Mesendoderm (in vitro differentiated cells): ENCODE measurements around the gene JAG2.

Source experiments
- DNase-seq: peaks from one replicate; pipeline ENCODE4 v3.0.0; 2013
- H2AK5ac ChIP-seq: 2 replicates; pipeline ENCODE4 v1.6.1; 2013; ENCODE audit warnings: low read length, inconsistent platforms
- H2BK120ac ChIP-seq: 2 replicates; pipeline ENCODE4 v1.6.1; 2013; ENCODE audit warnings: low read depth, mild to moderate bottlenecking, low read length, moderate library complexity, mixed read lengths
- H2BK15ac ChIP-seq: replicated peaks from 2 replicates; pipeline ENCODE4 v1.6.1; 2013; ENCODE audit warnings: low read depth, mild to moderate bottlenecking, moderate library complexity
- H2BK5ac ChIP-seq: 2 replicates; pipeline ENCODE4 v1.6.1; 2013; ENCODE audit warnings: low read length, inconsistent platforms
- H3K18ac ChIP-seq: 2 replicates; pipeline ENCODE4 v1.6.1; 2013; ENCODE audit warnings: mild to moderate bottlenecking, low read length, mixed read lengths
- H3K23ac ChIP-seq: one replicate; pipeline ENCODE4 v1.6.1; 2013; ENCODE audit warnings: low read length
- H3K27ac ChIP-seq: 2 replicates; pipeline ENCODE4 v1.5.1; 2013; ENCODE audit warnings: low read depth, mild to moderate bottlenecking, inconsistent platforms, low read length, moderate library complexity
- H3K27me3 ChIP-seq: 2 replicates; pipeline ENCODE4 v1.6.1; 2013; ENCODE audit warnings: low read length, control low read depth, mild to moderate bottlenecking, inconsistent platforms; ENCODE audit not compliant: insufficient read depth, poor library complexity
- H3K36me3 ChIP-seq: 2 replicates; pipeline ENCODE4 v1.6.1; 2013; ENCODE audit warnings: low read length, inconsistent platforms; ENCODE audit not compliant: control insufficient read depth, insufficient read depth
- H3K4ac ChIP-seq: one replicate; pipeline ENCODE4 v1.6.1; 2013; ENCODE audit warnings: low read depth, mild to moderate bottlenecking, low read length, moderate library complexity
- H3K4me1 ChIP-seq: 2 replicates; pipeline ENCODE4 v1.6.1; 2013; ENCODE audit warnings: low read depth, low read length, inconsistent platforms; ENCODE audit not compliant: control insufficient read depth
- H3K4me2 ChIP-seq: 2 replicates; pipeline ENCODE4 v1.6.1; 2013; ENCODE audit warnings: low read length
- H3K4me3 ChIP-seq: 2 replicates; pipeline ENCODE4 v1.5.1; 2013; ENCODE audit warnings: mild to moderate bottlenecking, low read length
- H3K56ac ChIP-seq: one replicate; pipeline ENCODE4 v1.6.1; 2013; ENCODE audit warnings: low read length
- H3K79me1 ChIP-seq: 2 replicates; pipeline ENCODE4 v1.6.1; 2013; ENCODE audit warnings: low read length, inconsistent platforms
- H3K79me2 ChIP-seq: 2 replicates; pipeline ENCODE4 v1.6.1; 2013; ENCODE audit warnings: mild to moderate bottlenecking, low read length; ENCODE audit not compliant: control insufficient read depth, insufficient read depth
- H3K9ac ChIP-seq: 2 replicates; pipeline ENCODE4 v1.6.1; 2013; ENCODE audit warnings: low read length, inconsistent platforms
- H4K5ac ChIP-seq: one replicate; pipeline ENCODE4 v1.6.1; 2013; ENCODE audit warnings: low read length
- H4K8ac ChIP-seq: one replicate; pipeline ENCODE4 v1.6.1; 2013; ENCODE audit warnings: low read depth, mild to moderate bottlenecking, control low read depth, low read length, moderate library complexity
- WGBS: extraction: QIAGEN DNeasy Blood & Tissue Kit; methylation state at CpG from one replicate; pipeline ENCODE4 v1.1.7; 2013; ENCODE audit warnings: low lambda C conversion rate, missing lambda C conversion rate; ENCODE audit not compliant: insufficient coverage; ENCODE audit errors: extremely low coverage; 5-methylcytosine and 5-hydroxymethylcytosine counted together

Gene JAG2

GRCh38 chr14:105149146-105149781 is 19.3 kb downstream of the JAG2 start:
- Histone ChIP-seq H3K18ac (no peak overlapping the region), H3K79me2 (no peaks in the 10 kb centered on the region), H3K4ac (no peak overlapping the region), H2AK5ac (no peak overlapping the region), H3K36me3 (no peaks in the 10 kb centered on the region), H3K27ac (no peak overlapping the region), H3K4me1 (no peaks in the 10 kb centered on the region), H3K9ac (no peak overlapping the region), H2BK15ac (no peak overlapping the region), H4K8ac (no peak overlapping the region), H3K23ac (no peak overlapping the region), H3K79me1 (no peaks in the 10 kb centered on the region), H3K4me3 (no peak overlapping the region), H2BK5ac (no peak overlapping the region), H3K27me3 (no peaks in the 10 kb centered on the region), H2BK120ac (no peak overlapping the region), H3K4me2 (no peak overlapping the region), H4K5ac (no peak overlapping the region), H3K56ac (no peak overlapping the region)
- WGBS = no CpG with 5 or more reads among the region's 18 CpGs
- DNase-seq = no peak

GRCh38 chr14:105148604-105149145 is 19.9 kb downstream of the JAG2 start:
- no peak overlapping the region for H3K27ac ChIP-seq
- no peak overlapping the region for H3K4me2 ChIP-seq
- H3K56ac ChIP-seq = no peak overlapping the region
- no peaks in the 10 kb centered on the region for H3K27me3 ChIP-seq
- H3K79me1 ChIP-seq = no peaks in the 10 kb centered on the region
- H2AK5ac ChIP-seq = no peak overlapping the region
- H3K4ac ChIP-seq = no peak overlapping the region
- no peak overlapping the region for H3K9ac ChIP-seq
- WGBS = no CpG with 5 or more reads among the region's 27 CpGs
- no peak overlapping the region for H4K8ac ChIP-seq
- H3K23ac ChIP-seq = no peak overlapping the region
- no peak overlapping the region for H2BK120ac ChIP-seq
- no peak overlapping the region for H3K18ac ChIP-seq
- no peaks in the 10 kb centered on the region for H3K36me3 ChIP-seq
- H4K5ac ChIP-seq = no peak overlapping the region
- H2BK15ac ChIP-seq = no peak overlapping the region
- H3K4me3 ChIP-seq = no peak overlapping the region
- H3K4me1 ChIP-seq = no peaks in the 10 kb centered on the region
- no peak for DNase-seq
- no peaks in the 10 kb centered on the region for H3K79me2 ChIP-seq
- H2BK5ac ChIP-seq = no peak overlapping the region

GRCh38 chr14:105147671-105148603 is 20.6 kb downstream of the JAG2 start:
- H3K79me2 ChIP-seq = no peaks in the 10 kb centered on the region
- no peaks in the 10 kb centered on the region for H3K36me3 ChIP-seq
- H4K8ac ChIP-seq = no peak overlapping the region
- no CpG with 5 or more reads among the region's 62 CpGs for WGBS
- no peaks in the 10 kb centered on the region for H3K4me1 ChIP-seq
- H3K9ac ChIP-seq = no peak overlapping the region
- H3K23ac ChIP-seq = no peak overlapping the region
- no peak overlapping the region for H2BK5ac ChIP-seq
- no peak overlapping the region for H2BK120ac ChIP-seq
- no peak overlapping the region for H3K4ac ChIP-seq
- no peaks in the 10 kb centered on the region for H3K27me3 ChIP-seq
- no peak overlapping the region for H2AK5ac ChIP-seq
- no peak overlapping the region for H4K5ac ChIP-seq
- H3K56ac ChIP-seq = no peak overlapping the region
- H3K4me2 ChIP-seq = no peak overlapping the region
- H3K27ac ChIP-seq = no peak overlapping the region
- H3K79me1 ChIP-seq = no peaks in the 10 kb centered on the region
- no peak overlapping the region for H3K4me3 ChIP-seq
- no peak overlapping the region for H3K18ac ChIP-seq
- H2BK15ac ChIP-seq = no peak overlapping the region
- DNase-seq = no peak

- H3K23ac ChIP-seq = no peak overlapping the region
- H3K4ac ChIP-seq = no peak overlapping the region
- no peaks in the 10 kb centered on the region for H3K27me3 ChIP-seq
- no peak overlapping the region for H3K56ac ChIP-seq
- no peak overlapping the region for H2BK5ac ChIP-seq
- no peak overlapping the region for H2BK15ac ChIP-seq
- H3K4me3 ChIP-seq = no peak overlapping the region
- no peak overlapping the region for H4K8ac ChIP-seq
- no peak overlapping the region for H3K18ac ChIP-seq
- H3K79me2 ChIP-seq = no peaks in the 10 kb centered on the region
- no peaks in the 10 kb centered on the region for H3K36me3 ChIP-seq
- H4K5ac ChIP-seq = no peak overlapping the region
- DNase-seq = no peak
- H3K4me1 ChIP-seq = no peaks in the 10 kb centered on the region
- no CpG with 5 or more reads among the region's 22 CpGs for WGBS
- H2BK120ac ChIP-seq = no peak overlapping the region
- H3K4me2 ChIP-seq = no peak overlapping the region
- H3K9ac ChIP-seq = no peak overlapping the region
- H2AK5ac ChIP-seq = no peak overlapping the region
- H3K27ac ChIP-seq = no peak overlapping the region
- H3K79me1 ChIP-seq = no peaks in the 10 kb centered on the region
Measured at GRCh38 chr14:105146976-105147635, 21.5 kb downstream of the JAG2 start.

- Histone ChIP-seq H3K9ac (no peak overlapping the region), H3K79me1 (no peaks in the 10 kb centered on the region), H3K23ac (no peak overlapping the region), H2AK5ac (no peak overlapping the region), H3K4ac (no peak overlapping the region), H4K8ac (no peak overlapping the region), H2BK5ac (no peak overlapping the region), H3K4me3 (no peak overlapping the region), H3K79me2 (no peaks in the 10 kb centered on the region), H3K4me1 (no peaks in the 10 kb centered on the region), H3K4me2 (no peak overlapping the region), H2BK15ac (no peak overlapping the region), H4K5ac (no peak overlapping the region), H3K27ac (no peak overlapping the region), H3K18ac (no peak overlapping the region), H3K56ac (no peak overlapping the region), H3K36me3 (no peaks in the 10 kb centered on the region), H2BK120ac (no peak overlapping the region), H3K27me3 (no peaks in the 10 kb centered on the region)
- DNase-seq = no peak
- no CpG with 5 or more reads among the region's 40 CpGs for WGBS
Measured at GRCh38 chr14:105146181-105146975, 22.2 kb downstream of the JAG2 start.
